OCI-LY7 (cell line): Measurements from ENCODE around the gene TBX4. TPM values are rescaled to one million over a fixed set of nuclear protein-coding genes. Genes with fewer than 3 reads are reported as not detected.

Source experiments
- BruUV-seq: library from RNA; stranded (reverse); fragments of 400-500 nt; replicated peaks from 2 replicates; lab custom pipeline; 2021; lab: Mats Ljungman, UMichigan
- CTCF ChIA-PET: fragments of 300-600 bp; sonication (Branson Sonifier 250); formaldehyde crosslinking; loops from one replicate; lab custom pipeline; 2022; ENCODE audit warnings: antibody characterized with exemption; ENCODE audit not compliant: unreplicated experiment; lab: Charles Lee
- POLR2A ChIA-PET: fragments of 300-600 bp; sonication (Branson Sonifier 250); formaldehyde crosslinking; loops from one replicate; lab custom pipeline; 2022; ENCODE audit warnings: antibody characterized with exemption; lab: Charles Lee
- DNase-seq: peaks from one replicate; pipeline ENCODE4 v3.0.0-alpha.2; 2015; ENCODE audit warnings: low spot score
- H2AFZ ChIP-seq: fragments of 200-600 bp; sonication (generic), shearing (Covaris generic); 2 replicates; pipeline ENCODE4 v1.6.1; 2014; ENCODE audit warnings: mild to moderate bottlenecking, antibody characterized with exemption, low read length, moderate library complexity
- H3K27ac ChIP-seq: fragments of 200-600 bp; sonication (generic); 2 replicates; pipeline ENCODE4 v1.5.1; 2014; ENCODE audit warnings: mixed run types, low read depth, mild to moderate bottlenecking, moderate library complexity, low read length, inconsistent platforms; ENCODE audit not compliant: poor library complexity, severe bottlenecking
- H3K36me3 ChIP-seq: fragments of 200-600 bp; sonication (generic); 2 replicates; pipeline ENCODE4 v1.6.1; 2014; ENCODE audit warnings: mild to moderate bottlenecking, antibody characterized with exemption, low read length, moderate library complexity, mixed read lengths; ENCODE audit not compliant: insufficient read depth
- H3K4me1 ChIP-seq: fragments of 200-600 bp; sonication (generic); 2 replicates; pipeline ENCODE4 v1.5.1; 2014; ENCODE audit warnings: mild to moderate bottlenecking, low read length; ENCODE audit not compliant: insufficient read depth, poor library complexity, severe bottlenecking
- H3K4me2 ChIP-seq: fragments of 200-600 bp; sonication (generic); 2 replicates; pipeline ENCODE4 v1.6.1; 2014; ENCODE audit warnings: mild to moderate bottlenecking, low read length
- H3K4me3 ChIP-seq: fragments of 200-600 bp; sonication (generic); 2 replicates; pipeline ENCODE4 v1.5.1; 2014; ENCODE audit warnings: mild to moderate bottlenecking, low read depth, low read length; ENCODE audit not compliant: poor library complexity, severe bottlenecking
- H3K79me2 ChIP-seq: fragments of 200-600 bp; sonication (generic); 2 replicates; pipeline ENCODE4 v1.6.1; 2016; ENCODE audit warnings: low read depth, mild to moderate bottlenecking, low read length, moderate library complexity, mixed read lengths; ENCODE audit not compliant: insufficient read depth
- H3K9me2 ChIP-seq: fragments of 200-600 bp; sonication (generic); 2 replicates; pipeline ENCODE4 v1.6.1; 2016; ENCODE audit warnings: mild to moderate bottlenecking, low read length, mixed read lengths; ENCODE audit not compliant: insufficient read depth
- H3K9me3 ChIP-seq: fragments of 200-600 bp; sonication (generic); 2 replicates; pipeline ENCODE4 v1.6.1; 2014; ENCODE audit warnings: mild to moderate bottlenecking, mixed run types, low read length, mixed read lengths
- H4K20me1 ChIP-seq: fragments of 200-600 bp; sonication (generic); 2 replicates; pipeline ENCODE4 v1.6.1; 2014; ENCODE audit warnings: mild to moderate bottlenecking, antibody characterized with exemption, low read length, moderate library complexity, mixed read lengths; ENCODE audit not compliant: insufficient read depth
- CTCF ChIP-seq: fragments of 200-600 bp; sonication (generic); conservative IDR thresholded peaks from 2 replicates; pipeline ENCODE4 v1.5.1; 2014; ENCODE audit warnings: mild to moderate bottlenecking, antibody characterized with exemption, low read length, moderate library complexity, mixed read lengths
- EZH2phosphoT487 ChIP-seq: fragments of 200-600 bp; sonication (generic); IDR thresholded peaks from 2 replicates; pipeline ENCODE4 v1.6.1; 2018; ENCODE audit warnings: low read depth, borderline replicate concordance, mild to moderate bottlenecking, mixed run types, antibody characterized with exemption, low read length, moderate library complexity, mixed read lengths
- intact Hi-C: fragments of 100-400 bp; cut with micrococcal nuclease; formaldehyde crosslinking; loops from one replicate; pipeline ENCODE4 v1.10.0; 2022; ENCODE audit not compliant: unreplicated experiment
- total RNA-seq, 2 experiments: library from RNA; depleted of rRNA in 1 of 2; stranded (reverse); fragments of >200 nt in 1 of 2; shearing (Covaris generic) in 1 of 2; gene quantifications; 2 replicates each; pipeline ENCODE4 v1.2.3, GENCODE V29; 2014 to 2022

The TBX4 gene
- total RNA-seq, 2 experiments from 2014 or later, result not detected

GRCh38 chr17:61467416-61468262 is 15.4 kb downstream of the TBX4 start:
- H3K9me2 ChIP-seq, result no peaks in the 10 kb centered on the region
- H3K27ac ChIP-seq, result no peak overlapping the region
- peak overlapping the region; percentile 43 for H3K4me2 ChIP-seq
- intact Hi-C loops, result no loop called here
- no peaks in the 10 kb centered on the region for H3K36me3 ChIP-seq
- no peaks in the 10 kb centered on the region for H4K20me1 ChIP-seq
- H2AFZ ChIP-seq, result peak overlapping the region; percentile 83
- H3K4me1 ChIP-seq, result peaks cover 14% of the 10 kb centered on the region
- H3K4me3 ChIP-seq, result no peak overlapping the region
- TF ChIP-seq CTCF, result no peak
- TF ChIP-seq EZH2phosphoT487, result no peak
- ChIA-PET POLR2A (interaction anchor here (0.6 to 1.8 kb wide), 5 partner anchors 9 to 691 kb away, joined by 3 to 5 read pairs (median 3); no protein-coding TSS in a partner anchor), CTCF (no interaction called here)
- H3K9me3 ChIP-seq, result no peaks in the 10 kb centered on the region
- peak; percentile 52 for DNase-seq
- no TSS peak for BruUV-seq
- H3K79me2 ChIP-seq, result no peaks in the 10 kb centered on the region

- TF ChIP-seq EZH2phosphoT487, result no peak
- no peak for TF ChIP-seq CTCF
- peak overlapping the region; percentile 83 for H2AFZ ChIP-seq
These were observed 16.2 kb downstream of the TBX4 start for GRCh38 chr17:61468263-61468907.

More at GRCh38 chr17:61468263-61468907, 16.2 kb downstream of the TBX4 start:
- no peaks in the 10 kb centered on the region for H3K79me2 ChIP-seq
- H4K20me1 ChIP-seq, result no peaks in the 10 kb centered on the region
- H3K4me3 ChIP-seq, result no peak overlapping the region
- no TSS peak for BruUV-seq
- CTCF ChIA-PET, result no interaction called here
- POLR2A ChIA-PET, result interaction anchor here (0.6 to 1.8 kb wide), 5 partner anchors 10 to 692 kb away, joined by 3 to 5 read pairs (median 3); no protein-coding TSS in a partner anchor
- no peaks in the 10 kb centered on the region for H3K9me3 ChIP-seq
- DNase-seq, result peak; percentile 13
- peaks cover 14% of the 10 kb centered on the region for H3K4me1 ChIP-seq
- intact Hi-C loops, result no loop called here
- H3K9me2 ChIP-seq, result no peaks in the 10 kb centered on the region
- H3K27ac ChIP-seq, result no peak overlapping the region
- H3K4me2 ChIP-seq, result peak overlapping the region; percentile 43
- H3K36me3 ChIP-seq, result no peaks in the 10 kb centered on the region
